ENCODE results near the gene GABPA.

GRCh38 chr21:25772686-25773085 is 37.9 kb downstream of the GABPA start:
- TF ChIP-seq CTCF (IDR thresholded peaks at IDR 0.05) (no peak), POLR2A (IDR thresholded peaks at IDR 0.05) (no peak)
